AG08395 (cell line): Measurements from ENCODE around the gene TMC8.
"Not testable (repeated sequence)": the region's sequence is repeated elsewhere in the genome, so short reads cannot be mapped to it uniquely, and the experiment has no call there.

Source experiments
- DNase-seq: peaks from one replicate; pipeline ENCODE4 v3.0.0; 2012; ENCODE audit warnings: mixed read lengths, low spot score

The TMC8 gene

GRCh38 chr17:78110363-78111015 is 20.1 kb upstream of the TMC8 start:
- DNase-seq = no peak

- no peak for DNase-seq
These were observed 19.4 kb upstream of the TMC8 start for GRCh38 chr17:78111016-78111726.

- no peak for DNase-seq
These were observed 18.6 kb upstream of the TMC8 start for GRCh38 chr17:78111727-78112517.

GRCh38 chr17:78112518-78113471 is 17.8 kb upstream of the TMC8 start:
- DNase-seq = peak; percentile 87

GRCh38 chr17:78113804-78114785 is 16.5 kb upstream of the TMC8 start:
- no peak for DNase-seq

GRCh38 chr17:78114831-78115723 is 15.5 kb upstream of the TMC8 start:
- no peak for DNase-seq

GRCh38 chr17:78115803-78116202 is 14.8 kb upstream of the TMC8 start:
- DNase-seq = not testable (repeated sequence)

GRCh38 chr17:78116411-78116810 is 14.2 kb upstream of the TMC8 start:
- no peak for DNase-seq

GRCh38 chr17:78117027-78117981 is 13.3 kb upstream of the TMC8 start:
- no peak for DNase-seq

GRCh38 chr17:78118801-78119241 is 11.8 kb upstream of the TMC8 start:
- no peak for DNase-seq

GRCh38 chr17:78120537-78120936 is 10.0 kb upstream of the TMC8 start:
- DNase-seq = no peak

GRCh38 chr17:78120971-78121800 is 9.4 kb upstream of the TMC8 start:
- no peak for DNase-seq

- no peak for DNase-seq
These were observed 8.8 kb upstream of the TMC8 start for GRCh38 chr17:78121801-78122215.

- no peak for DNase-seq
These were observed 8.2 kb upstream of the TMC8 start for GRCh38 chr17:78122216-78122930.

- DNase-seq = no peak
These were observed 7.7 kb upstream of the TMC8 start for GRCh38 chr17:78122931-78123249.

- no peak for DNase-seq
These were observed 7.2 kb upstream of the TMC8 start for GRCh38 chr17:78123258-78123929.
